Activated CD4-positive, CD25-positive, alpha-beta regulatory T cell treated with anti-CD3 and anti-CD28 coated beads, Interleukin-2, amount 50 U/mL, for 72 hours (primary cell): ENCODE results near the gene HOXB6.

ENCODE experiments used
- DNase-seq: peaks from one replicate; pipeline ENCODE4 v3.0.0; 2021

Gene HOXB6

GRCh38 chr17:48609033-48609432 lies 4.2 kb upstream of the HOXB6 start:
- DNase-seq, result no peak

- DNase-seq, result no peak
Observed at GRCh38 chr17:48608494-48608834, 3.7 kb upstream of the HOXB6 start.

DNA sequence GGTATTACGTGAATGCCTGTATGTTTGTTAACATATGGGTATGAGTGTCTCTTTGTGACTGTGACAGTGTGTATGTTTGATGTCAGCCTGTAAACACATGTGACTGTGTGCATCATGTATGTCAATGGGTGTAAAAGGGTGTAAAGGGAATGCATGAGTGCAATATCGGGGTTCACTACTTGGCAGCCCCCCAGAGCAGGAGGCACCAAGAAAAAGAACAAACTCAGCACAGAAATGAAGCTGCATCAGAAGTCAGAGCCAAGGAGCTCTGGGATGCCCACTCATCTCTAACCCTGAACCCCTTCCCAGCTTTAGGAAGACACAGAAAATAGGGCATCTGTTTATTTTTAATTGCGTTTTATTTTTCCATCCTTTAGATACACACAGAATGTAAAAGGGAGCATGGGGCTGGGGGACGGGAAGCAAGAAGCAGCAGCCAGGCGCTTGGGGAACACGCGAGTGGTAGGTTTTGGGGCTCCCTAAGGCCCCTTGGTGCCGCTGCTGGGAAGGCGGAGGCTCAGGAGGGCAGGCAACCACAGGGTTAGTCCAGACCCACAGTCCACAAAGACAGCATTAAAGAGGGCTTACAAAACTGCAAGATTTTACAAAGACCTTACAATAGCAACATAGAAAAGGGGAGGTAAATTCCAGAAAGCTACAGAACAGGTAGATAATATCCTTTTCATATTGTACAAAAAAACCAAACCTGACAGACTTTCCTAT lies 2.3 kb upstream of the HOXB6 start:
- no peak for DNase-seq

DNA sequence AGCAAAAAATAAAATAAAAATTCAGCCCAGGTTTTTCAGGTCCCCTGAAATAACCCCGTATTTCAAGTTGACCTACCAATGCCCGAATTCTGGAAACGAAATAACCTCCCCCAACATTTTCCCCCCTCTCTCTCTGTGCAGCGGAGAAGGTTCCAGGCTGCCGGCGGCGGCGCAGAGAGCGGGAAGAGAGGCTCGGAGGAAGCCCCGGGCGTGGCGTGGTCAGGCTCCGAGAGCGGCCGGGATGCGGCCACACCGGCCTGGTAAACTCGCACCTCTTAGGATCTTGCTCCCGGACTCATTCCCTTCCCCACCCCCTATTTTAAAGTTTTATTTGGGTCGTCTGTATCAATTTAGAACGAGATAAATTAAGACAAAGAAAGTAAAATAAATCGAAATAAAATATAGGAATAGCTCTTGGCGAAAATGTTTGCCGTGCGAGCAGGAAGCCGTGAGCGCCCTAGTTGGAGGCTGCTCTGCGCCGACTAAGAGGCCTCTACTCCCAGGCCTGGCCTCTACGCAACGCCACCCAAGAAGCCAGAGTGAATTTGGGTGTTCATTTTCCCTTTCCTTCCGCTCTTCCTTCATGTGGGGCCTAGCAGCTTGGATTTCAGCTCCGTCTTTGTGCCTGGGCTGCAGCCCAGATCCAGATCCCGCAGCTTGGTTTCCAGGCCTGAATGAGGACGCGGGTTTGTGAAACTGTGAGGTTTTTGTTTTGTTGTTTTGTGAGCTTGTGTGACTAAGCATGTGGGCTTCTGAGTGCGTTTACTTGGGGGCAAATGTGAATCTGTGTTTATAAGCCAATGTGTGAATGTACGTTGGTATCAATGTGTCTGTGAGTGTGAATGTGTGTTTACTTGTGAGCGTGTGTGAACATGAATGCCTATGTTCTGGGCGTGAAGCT lies 1.5 kb upstream of the HOXB6 start:
- no peak for DNase-seq

- DNase-seq, result no peak
Observed at GRCh38 chr17:48605409-48605919, 678 bp upstream of the HOXB6 start.

- no peak for DNase-seq
Observed at GRCh38 chr17:48603959-48604769, 622 bp downstream of the HOXB6 start.

- no peak for DNase-seq
Observed at GRCh38 chr17:48601539-48602425, 3.0 kb downstream of the HOXB6 start.

- no peak for DNase-seq
Observed at GRCh38 chr17:48601207-48601538, 3.6 kb downstream of the HOXB6 start.

DNA sequence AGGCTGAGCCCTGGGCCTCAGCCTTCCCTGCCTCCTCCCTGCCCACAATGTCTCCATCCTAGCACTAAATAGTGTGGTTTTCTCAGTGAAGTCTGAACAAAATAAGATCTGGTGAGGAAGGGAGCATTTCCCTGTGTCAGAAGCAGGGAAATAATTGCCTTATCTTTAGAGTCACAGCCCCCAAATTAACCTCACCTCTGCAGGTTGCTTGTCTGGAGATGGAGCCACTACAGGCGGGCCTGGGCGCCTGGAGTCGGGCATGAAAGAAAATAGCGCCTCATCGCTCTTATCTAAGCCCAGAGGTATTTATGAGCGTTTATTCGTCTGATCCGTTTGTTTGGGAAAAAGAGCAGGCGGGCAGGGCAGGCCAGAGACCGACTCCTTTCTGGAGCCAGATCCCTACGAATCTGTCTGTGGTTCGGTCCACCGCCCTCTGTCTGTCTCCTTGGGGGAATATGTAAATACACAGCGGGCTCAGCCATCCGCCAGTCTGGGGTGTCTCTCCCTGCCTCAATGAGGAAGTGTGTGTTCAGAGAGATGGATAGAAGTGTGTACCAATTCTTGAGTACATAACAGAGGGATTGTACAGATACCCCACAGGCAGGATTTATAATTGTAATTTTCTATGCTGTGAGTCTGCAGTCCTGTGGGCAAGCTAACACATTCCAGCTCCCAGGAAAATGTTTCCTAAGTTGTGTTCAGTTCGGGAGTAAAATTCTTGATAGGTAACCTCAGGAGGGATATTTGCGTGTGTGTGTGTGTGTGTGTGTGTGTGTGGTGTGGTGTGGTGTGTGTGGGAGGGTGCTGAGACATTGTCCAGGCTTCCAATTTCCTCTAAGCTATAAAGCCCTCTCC lies 4.3 kb downstream of the HOXB6 start:
- DNase-seq, result no peak

- no peak for DNase-seq
Observed at GRCh38 chr17:48599354-48599753, 5.4 kb downstream of the HOXB6 start.

- no peak for DNase-seq
Observed at GRCh38 chr17:48598736-48599135, 6.0 kb downstream of the HOXB6 start.

DNA sequence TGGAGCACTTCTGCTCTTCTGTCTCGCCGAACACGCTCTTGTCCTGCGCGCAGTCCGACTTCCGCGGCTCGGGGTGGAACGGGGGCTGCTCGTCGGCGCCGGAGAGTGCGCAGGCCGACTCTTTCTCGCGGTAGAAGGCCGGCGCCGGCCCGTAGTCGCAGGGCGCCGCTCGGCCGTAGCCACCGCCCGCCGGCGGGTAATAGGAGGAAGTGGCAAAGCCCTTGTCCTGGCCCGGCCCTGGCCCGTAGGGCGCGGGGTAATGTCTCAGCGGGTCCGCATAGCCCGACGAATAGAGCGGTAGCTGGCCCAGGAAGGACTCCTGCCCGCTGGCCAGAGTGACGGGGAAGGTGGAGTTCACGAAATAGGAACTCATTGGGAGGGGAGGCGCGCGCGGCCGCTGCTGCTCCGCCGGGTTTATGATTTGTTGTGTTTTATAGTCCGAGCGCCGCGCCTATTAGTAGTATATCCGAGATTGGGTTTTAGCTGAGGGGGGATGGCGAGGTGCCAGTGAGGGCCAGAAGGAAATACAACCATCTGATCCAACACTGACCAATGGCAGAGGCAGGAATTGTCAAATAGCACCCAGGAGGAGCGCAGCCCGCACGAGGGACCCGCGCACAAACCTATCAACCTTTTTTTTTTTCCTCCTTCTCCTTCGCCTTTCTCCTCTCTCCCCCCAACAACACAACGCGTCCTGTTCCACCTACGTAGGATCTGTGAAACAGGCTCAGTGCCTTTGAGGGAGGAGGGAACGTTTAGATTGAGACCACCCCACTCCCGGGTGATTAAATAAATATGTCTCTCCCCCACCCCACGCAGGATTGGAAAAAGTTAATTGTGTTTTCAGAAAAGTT lies 6.8 kb downstream of the HOXB6 start:
- DNase-seq, result no peak

GRCh38 chr17:48597528-48597777 lies 7.3 kb downstream of the HOXB6 start:
- no peak for DNase-seq

GRCh38 chr17:48596735-48597527 lies 7.9 kb downstream of the HOXB6 start:
- no peak for DNase-seq

GRCh38 chr17:48596000-48596734 lies 8.6 kb downstream of the HOXB6 start:
- no peak for DNase-seq

- DNase-seq, result no peak
Observed at GRCh38 chr17:48595278-48595999, 9.3 kb downstream of the HOXB6 start.

DNA sequence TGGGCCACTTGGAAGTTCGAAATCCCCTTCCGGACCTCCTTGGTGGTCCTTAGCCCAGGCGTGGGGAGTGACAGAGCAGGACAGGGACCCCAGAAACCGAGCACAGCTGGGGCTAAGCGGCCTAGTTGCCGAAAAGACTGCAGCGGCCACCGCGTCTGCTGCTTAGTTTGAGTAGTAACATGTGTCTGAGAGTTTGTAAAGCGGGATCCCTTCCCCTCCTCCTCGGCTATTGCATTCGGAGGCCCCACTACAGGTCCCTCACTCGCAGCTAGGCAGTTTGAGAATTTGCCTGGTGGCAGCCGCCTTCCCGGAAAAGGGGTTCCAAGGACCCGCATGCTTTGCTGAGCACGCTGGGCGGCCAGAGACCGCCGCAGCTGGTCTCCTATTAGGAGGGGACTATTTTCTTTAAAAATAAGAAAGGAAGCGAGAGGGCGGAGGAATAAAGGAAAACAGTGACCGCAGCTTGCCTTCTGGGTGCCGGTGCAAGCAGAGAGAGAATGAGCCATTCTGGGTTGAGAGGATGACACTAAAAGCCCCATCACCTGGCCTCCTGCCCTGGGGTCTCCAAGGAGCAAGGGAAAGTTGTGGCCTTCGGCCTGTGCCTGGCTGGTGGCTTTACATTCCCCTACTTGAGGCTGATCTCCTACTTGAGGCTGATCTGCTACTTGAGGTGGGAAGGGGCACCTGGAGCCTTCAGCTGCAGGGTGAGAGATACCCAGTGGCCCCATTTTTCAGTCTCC lies 10.1 kb downstream of the HOXB6 start:
- no peak for DNase-seq
